Thyroid gland (tissue), 4 donors: ENCODE measurements around the gene PRX.

ENCODE experiments used
- POLR2A ChIP-seq, 2 donors: fragments of 450-650 bp; IDR thresholded peaks; one replicate each; pipeline ENCODE4 v1.6.1; 2017; ENCODE audit warnings: antibody characterized with exemption in 2 of 2, mild to moderate bottlenecking in 2 of 2, moderate library complexity in 1 of 2
- TF ChIP-seq, protein P1 (sequence below), 6 experiments: fragments of 200-600 bp in 3 of 6; fragments of 450-650 bp in 3 of 6; sonication (generic) in 3 of 6; IDR thresholded peaks; one replicate each; pipeline ENCODE4 v1.5.1; 2016 to 2019; ENCODE audit warnings: antibody characterized with exemption in 6 of 6, mild to moderate bottlenecking in 2 of 6, inconsistent platforms in 1 of 6, moderate library complexity in 1 of 6

- TF ChIP-seq, protein P1, sequence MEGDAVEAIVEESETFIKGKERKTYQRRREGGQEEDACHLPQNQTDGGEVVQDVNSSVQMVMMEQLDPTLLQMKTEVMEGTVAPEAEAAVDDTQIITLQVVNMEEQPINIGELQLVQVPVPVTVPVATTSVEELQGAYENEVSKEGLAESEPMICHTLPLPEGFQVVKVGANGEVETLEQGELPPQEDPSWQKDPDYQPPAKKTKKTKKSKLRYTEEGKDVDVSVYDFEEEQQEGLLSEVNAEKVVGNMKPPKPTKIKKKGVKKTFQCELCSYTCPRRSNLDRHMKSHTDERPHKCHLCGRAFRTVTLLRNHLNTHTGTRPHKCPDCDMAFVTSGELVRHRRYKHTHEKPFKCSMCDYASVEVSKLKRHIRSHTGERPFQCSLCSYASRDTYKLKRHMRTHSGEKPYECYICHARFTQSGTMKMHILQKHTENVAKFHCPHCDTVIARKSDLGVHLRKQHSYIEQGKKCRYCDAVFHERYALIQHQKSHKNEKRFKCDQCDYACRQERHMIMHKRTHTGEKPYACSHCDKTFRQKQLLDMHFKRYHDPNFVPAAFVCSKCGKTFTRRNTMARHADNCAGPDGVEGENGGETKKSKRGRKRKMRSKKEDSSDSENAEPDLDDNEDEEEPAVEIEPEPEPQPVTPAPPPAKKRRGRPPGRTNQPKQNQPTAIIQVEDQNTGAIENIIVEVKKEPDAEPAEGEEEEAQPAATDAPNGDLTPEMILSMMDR (IDR thresholded peaks at IDR 0.05): no peak
- no peak for TF ChIP-seq POLR2A (IDR thresholded peaks at IDR 0.05)
These were observed 36.8 kb downstream of the PRX start for GRCh38 chr19:40376286-40376862.
